DOHH2 (cell line): ENCODE measurements around the gene PON3.

Experiments
- H3F3A ChIP-seq: fragments of 200-600 bp; sonication (generic), shearing (Covaris generic); 2 replicates; pipeline ENCODE4 v1.6.0; 2016; ENCODE audit warnings: antibody characterized with exemption, mild to moderate bottlenecking; ENCODE audit not compliant: control insufficient read depth, insufficient read depth
- H3K27ac ChIP-seq: fragments of 200-600 bp; sonication (generic); 2 replicates; pipeline ENCODE4 v1.5.1; 2014; ENCODE audit warnings: low read depth, mild to moderate bottlenecking, low read length, moderate library complexity
- H3K27me3 ChIP-seq: fragments of 200-600 bp; sonication (generic); 2 replicates; pipeline ENCODE4 v1.6.1; 2014; ENCODE audit warnings: mild to moderate bottlenecking, low read length, mixed read lengths; ENCODE audit not compliant: control insufficient read depth
- H3K36me3 ChIP-seq: fragments of 200-600 bp; sonication (generic); 2 replicates; pipeline ENCODE4 v1.6.1; 2014; ENCODE audit warnings: mild to moderate bottlenecking, low read length, moderate library complexity, mixed read lengths; ENCODE audit not compliant: control insufficient read depth
- H3K4me1 ChIP-seq: fragments of 200-600 bp; sonication (generic); 2 replicates; pipeline ENCODE4 v1.6.1; 2014; ENCODE audit warnings: mild to moderate bottlenecking, low read length, mixed read lengths; ENCODE audit not compliant: control insufficient read depth
- H3K4me2 ChIP-seq: fragments of 200-600 bp; sonication (generic); 2 replicates; pipeline ENCODE4 v1.6.0; 2014; ENCODE audit warnings: mild to moderate bottlenecking, low read length, moderate library complexity
- H3K4me3 ChIP-seq: fragments of 200-600 bp; sonication (generic); 2 replicates; pipeline ENCODE4 v1.5.1; 2014; ENCODE audit warnings: mild to moderate bottlenecking, low read length, mixed read lengths
- H3K79me2 ChIP-seq: fragments of 200-600 bp; sonication (generic); 2 replicates; pipeline ENCODE4 v1.6.1; 2014; ENCODE audit warnings: mild to moderate bottlenecking, low read length, mixed read lengths; ENCODE audit not compliant: control insufficient read depth
- H3K9me2 ChIP-seq: fragments of 200-600 bp; sonication (generic); replicated peaks from 2 replicates; pipeline ENCODE4 v1.6.1; 2014; ENCODE audit warnings: mild to moderate bottlenecking, low read length, mixed read lengths; ENCODE audit not compliant: control insufficient read depth
- H3K9me3 ChIP-seq: fragments of 200-600 bp; sonication (generic); 2 replicates; pipeline ENCODE4 v1.6.1; 2014; ENCODE audit warnings: antibody characterized with exemption, low read length, mixed read lengths; ENCODE audit not compliant: control insufficient read depth, insufficient read depth
- H4K20me1 ChIP-seq: fragments of 200-600 bp; sonication (generic); 2 replicates; pipeline ENCODE4 v1.6.0; 2014; ENCODE audit warnings: low read depth, mild to moderate bottlenecking, antibody characterized with exemption, low read length, moderate library complexity; ENCODE audit not compliant: control insufficient read depth, insufficient read depth
- CTCF ChIP-seq: fragments of 200-600 bp; sonication (generic); IDR thresholded peaks from one replicate; pipeline ENCODE4 v1.5.1; 2014; ENCODE audit warnings: antibody characterized with exemption, mild to moderate bottlenecking, low read depth, low read length; ENCODE audit not compliant: poor library complexity, severe bottlenecking
- EZH2phosphoT487 ChIP-seq: fragments of 200-600 bp; sonication (generic); IDR thresholded peaks from 2 replicates; pipeline ENCODE4 v1.6.1; 2017; ENCODE audit warnings: borderline replicate concordance, mild to moderate bottlenecking, antibody characterized with exemption, low read length, moderate library complexity, mixed read lengths

The PON3 gene

GRCh38 chr7:95434557-95435421 is 38.6 kb upstream of the PON3 start, which contains the start of gene PON2:
TSS of gene PON2 (minus strand) at chr7:95435028. CDS start at chr7:95434951, 77 bp downstream.
- Histone ChIP-seq H3K27ac (no peak within 1 kb of the TSS), H3K4me1 (no peaks in the 10 kb centered on the region), H3K9me2 (no peaks in the 10 kb centered on the region), H3K4me2 (no peak within 1 kb of the TSS), H4K20me1 (no peaks in the 10 kb centered on the region), H3K27me3 (no peaks in the 10 kb centered on the region), H3K4me3 (no peak within 1 kb of the TSS), H3K79me2 (no peaks in the 10 kb centered on the region), H3F3A (no peaks in the 10 kb centered on the region), H3K36me3 (no peaks in the 10 kb centered on the region), H3K9me3 (no peaks in the 10 kb centered on the region)
- TF ChIP-seq EZH2phosphoT487: no peak
- no peak for TF ChIP-seq CTCF

GRCh38 chr7:95433952-95434556 is 37.9 kb upstream of the PON3 start:
- Histone ChIP-seq H3K4me1 (no peaks in the 10 kb centered on the region), H3K4me3 (no peak overlapping the region), H3K79me2 (no peaks in the 10 kb centered on the region), H4K20me1 (no peaks in the 10 kb centered on the region), H3F3A (no peaks in the 10 kb centered on the region), H3K36me3 (no peaks in the 10 kb centered on the region), H3K9me2 (no peaks in the 10 kb centered on the region), H3K9me3 (no peaks in the 10 kb centered on the region), H3K27me3 (no peaks in the 10 kb centered on the region), H3K27ac (no peak overlapping the region), H3K4me2 (no peak overlapping the region)
- TF ChIP-seq CTCF: no peak
- TF ChIP-seq EZH2phosphoT487: no peak

DNA sequence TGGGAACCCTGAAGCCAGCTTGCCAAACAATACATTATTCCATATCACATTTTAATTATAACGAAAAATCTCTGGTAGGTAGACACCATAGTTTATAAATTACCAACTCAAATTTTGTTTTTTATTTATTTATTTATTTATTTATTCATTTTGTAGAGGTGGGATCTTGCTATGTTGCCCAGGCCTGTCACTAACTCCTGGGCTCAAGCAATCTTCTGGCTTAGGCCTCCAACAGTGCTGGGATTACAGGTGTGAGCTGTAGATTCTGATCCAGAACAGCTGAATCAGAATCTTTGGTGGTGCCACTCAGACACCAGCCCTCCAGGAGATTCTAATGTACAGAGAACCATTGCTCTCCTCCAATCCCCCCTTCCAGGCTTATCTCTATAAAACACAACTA is 37.0 kb upstream of the PON3 start:
- H3K36me3 ChIP-seq: no peaks in the 10 kb centered on the region
- no peaks in the 10 kb centered on the region for H3F3A ChIP-seq
- no peaks in the 10 kb centered on the region for H3K79me2 ChIP-seq
- no peak overlapping the region for H3K4me3 ChIP-seq
- H3K9me3 ChIP-seq: no peaks in the 10 kb centered on the region
- H3K27me3 ChIP-seq: no peaks in the 10 kb centered on the region
- no peaks in the 10 kb centered on the region for H3K4me1 ChIP-seq
- no peaks in the 10 kb centered on the region for H4K20me1 ChIP-seq
- no peak overlapping the region for H3K4me2 ChIP-seq
- no peak overlapping the region for H3K27ac ChIP-seq
- no peaks in the 10 kb centered on the region for H3K9me2 ChIP-seq
- TF ChIP-seq CTCF (no peak), EZH2phosphoT487 (no peak)
